Left lung (tissue), 10 donors: ENCODE results near the gene MGAT5. TPM values are rescaled to one million over a fixed set of nuclear protein-coding genes. Genes with fewer than 3 reads are reported as not detected.

ENCODE experiments used
- ATAC-seq: fragments of 200-7000 bp; cut with Tn5 transposase; one replicate; pipeline ENCODE4 v1.9.1; 2020; ENCODE audit warnings: moderate library complexity
- DNase-seq, 4 donors: peaks; one replicate each; pipeline ENCODE4 v3.0.0-alpha.2; 2013 to 2020
- H3K27ac ChIP-seq, 2 donors: fragments of 200-600 bp; sonication (generic) in 1 of 2; one replicate each; pipeline versions ENCODE4 v1.5.0 to v1.8.0; 2020 to 2021
- H3K27me3 ChIP-seq, 2 donors: fragments of 200-600 bp; sonication (generic) in 1 of 2; one replicate each; pipeline versions ENCODE4 v1.5.0 to v1.8.0; 2020 to 2021
- H3K36me3 ChIP-seq, 2 donors: fragments of 200-600 bp; sonication (generic) in 1 of 2; one replicate each; pipeline versions ENCODE4 v1.5.0 to v1.8.0; 2020 to 2021
- H3K4me1 ChIP-seq, 2 donors: fragments of 200-600 bp; one replicate each; pipeline ENCODE4 v1.8.0; 2021
- H3K4me3 ChIP-seq, 2 donors: fragments of 200-600 bp; sonication (generic) in 1 of 2; one replicate each; pipeline versions ENCODE4 v1.5.0 to v1.8.0; 2020 to 2021; ENCODE audit warnings: mild to moderate bottlenecking in 1 of 2
- H3K9me3 ChIP-seq, 2 donors: fragments of 200-600 bp; sonication (generic) in 1 of 2; one replicate each; pipeline versions ENCODE4 v1.5.0 to v1.8.0; 2020 to 2021
- CTCF ChIP-seq, 2 donors: fragments of 200-600 bp; sonication (generic) in 1 of 2; IDR thresholded peaks; one replicate each; pipeline versions ENCODE4 v1.5.0 to v1.8.0; 2021; ENCODE audit warnings: antibody characterized with exemption in 2 of 2
- intact Hi-C, 2 donors: fragments of 100-400 bp; cut with DNase I; formaldehyde crosslinking; loops; one replicate each; pipeline versions ENCODE4 v1.11.2 to v1.14.2; 2022
- polyA plus RNA-seq, 6 donors: library from polyadenylated mRNA; unstranded; fragments of 120-200 nt; gene quantifications; one replicate each; pipeline ENCODE4 v1.2.1, GENCODE V29; 2013; ENCODE audit not compliant: insufficient read length in 6 of 6
- total RNA-seq, 2 donors: library from RNA; stranded (reverse); fragmentation: NEBNext Ultra II Directional; extraction: Animal tissue kit (Norgen Biotek cat#: 25700); gene quantifications; one replicate each; pipeline ENCODE4 v1.2.1, GENCODE V29; 2021
- donor health status: DM: no; HTN: yes; CAD: no.
- donor health status: DM: no; HTN: no; CAD: no.

Gene MGAT5
- total and polyA plus RNA-seq, 8 donors, result 24.5 to 57.0 (median 28.1) TPM

DNA sequence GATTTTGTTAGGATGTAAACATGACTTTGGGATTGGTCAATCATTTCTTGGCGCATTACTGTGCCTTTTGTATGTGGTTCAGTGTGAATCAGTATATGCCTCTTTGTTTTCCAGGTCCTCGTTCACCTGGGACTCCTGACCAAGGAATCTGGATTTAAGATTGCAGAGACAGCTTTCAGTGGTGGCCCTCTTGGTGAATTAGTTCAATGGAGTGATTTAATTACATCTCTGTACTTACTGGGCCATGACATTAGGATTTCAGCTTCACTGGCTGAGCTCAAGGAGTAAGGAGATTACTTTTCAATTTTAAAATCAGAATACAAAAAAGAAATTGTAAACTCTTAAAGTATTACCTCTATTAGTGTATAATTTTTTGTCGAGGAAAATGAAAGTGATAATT is 87.6 kb downstream of the MGAT5 start:
- H3K36me3 ChIP-seq, result peaks cover 0 to 7% of the 10 kb centered on the region in 2 donors
- H3K9me3 ChIP-seq, result no peaks in the 10 kb centered on the region
- H3K27me3 ChIP-seq, result no peaks in the 10 kb centered on the region
- H3K4me3 ChIP-seq, result no peak overlapping the region
- no peak for ATAC-seq
- peaks cover 0 to 19% of the 10 kb centered on the region in 2 donors for H3K4me1 ChIP-seq
- TF ChIP-seq CTCF (IDR thresholded peaks at IDR 0.05), result no peak
- peak overlapping the region in 1 of 2 donors; percentile 57 for H3K27ac ChIP-seq
- DNase-seq, result no peak
- intact Hi-C loops, result no loop called here

DNA sequence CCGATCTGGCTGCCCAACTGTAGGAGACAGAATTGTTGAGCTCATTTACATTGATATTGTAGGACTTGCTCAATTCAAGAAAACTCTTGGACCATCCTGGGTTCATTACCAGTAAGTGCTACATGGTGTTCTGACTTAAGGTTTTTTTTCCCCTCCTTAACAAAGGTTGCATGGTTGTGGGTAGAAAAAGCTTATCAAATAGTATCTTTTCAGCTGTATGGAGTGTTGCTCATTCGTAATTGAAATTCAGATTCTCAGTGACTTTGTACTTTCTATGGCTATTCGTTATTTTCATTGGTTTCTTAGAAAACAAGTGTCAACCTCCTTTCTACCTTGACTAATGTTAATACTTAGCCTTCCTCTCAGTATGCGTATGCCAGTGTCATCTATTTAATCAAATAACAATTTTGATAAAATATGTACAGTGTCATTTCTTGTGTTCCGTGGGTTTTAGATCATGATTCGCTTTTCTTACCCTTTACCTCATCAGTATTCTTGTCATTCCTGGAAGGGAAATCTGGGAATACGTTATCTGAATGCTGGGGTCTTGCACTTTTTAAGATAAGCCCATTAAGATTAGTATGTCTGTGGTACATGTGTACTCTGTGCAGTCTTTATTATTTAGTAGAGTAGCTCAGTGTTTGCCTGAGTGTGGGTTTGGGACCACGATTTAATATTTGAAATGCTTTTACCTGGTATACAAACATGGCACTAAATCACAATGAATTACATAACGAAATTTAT is 91.3 kb downstream of the MGAT5 start:
- intact Hi-C loops, result no loop called here
- H3K9me3 ChIP-seq, result no peaks in the 10 kb centered on the region
- no peak for DNase-seq
- H3K27me3 ChIP-seq, result no peaks in the 10 kb centered on the region
- no peak for TF ChIP-seq CTCF (IDR thresholded peaks at IDR 0.05)
- peaks cover 0 to 8% of the 10 kb centered on the region in 2 donors for H3K4me1 ChIP-seq
- ATAC-seq, result no peak
- H3K4me3 ChIP-seq, result no peak overlapping the region
- no peak overlapping the region for H3K27ac ChIP-seq
- peaks cover 0 to 12% of the 10 kb centered on the region in 2 donors for H3K36me3 ChIP-seq

DNA sequence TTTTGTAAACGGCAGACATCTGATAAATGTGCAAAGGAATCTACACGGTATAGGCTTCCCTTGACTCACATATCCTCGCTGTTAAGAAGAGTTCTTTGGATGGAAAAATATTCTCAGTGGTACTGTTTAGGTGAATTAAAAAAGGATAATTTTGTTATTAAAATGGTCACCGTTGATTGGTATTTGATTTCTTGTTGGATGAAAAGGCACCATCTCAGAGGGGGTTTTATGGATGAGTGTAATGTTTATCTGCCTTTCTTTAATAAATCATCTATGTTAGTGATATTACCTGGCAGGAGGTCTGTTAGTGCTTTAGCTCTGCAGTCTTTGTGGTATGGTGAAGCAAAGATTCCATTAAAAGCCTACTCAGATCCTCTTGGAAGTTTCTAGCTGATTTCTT is 92.3 kb downstream of the MGAT5 start:
- H3K4me1 ChIP-seq, result peaks cover 0 to 7% of the 10 kb centered on the region in 2 donors
- no peak for ATAC-seq
- intact Hi-C loops, result no loop called here
- TF ChIP-seq CTCF (IDR thresholded peaks at IDR 0.05), result no peak
- peaks cover 0 to 21% of the 10 kb centered on the region in 2 donors for H3K36me3 ChIP-seq
- H3K9me3 ChIP-seq, result no peaks in the 10 kb centered on the region
- H3K4me3 ChIP-seq, result no peak overlapping the region
- no peak overlapping the region for H3K27ac ChIP-seq
- DNase-seq, result no peak
- no peaks in the 10 kb centered on the region for H3K27me3 ChIP-seq

DNA sequence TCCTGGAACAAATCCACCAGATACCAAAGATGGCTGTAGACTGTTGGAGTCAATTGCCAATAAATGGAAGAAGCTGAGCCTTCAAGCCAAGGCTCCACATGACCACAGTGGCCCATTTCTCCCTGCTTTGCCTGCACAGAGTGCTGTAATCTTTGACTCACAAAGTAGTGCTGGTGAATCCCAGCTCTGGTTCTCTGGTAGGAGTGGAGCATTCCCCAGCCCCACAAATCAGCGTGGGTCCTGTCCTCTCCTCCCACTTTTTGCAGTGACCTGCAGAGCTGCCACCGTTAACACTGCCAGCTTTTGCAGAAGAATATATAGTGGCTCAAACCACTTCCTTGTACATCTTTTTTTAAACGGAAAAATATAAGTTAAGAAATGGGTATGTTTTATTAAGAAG is 93.9 kb downstream of the MGAT5 start:
- Histone ChIP-seq H3K27ac (peak overlapping the region in 1 of 2 donors; percentile 2), H3K27me3 (no peaks in the 10 kb centered on the region), H3K4me1 (no peaks in the 10 kb centered on the region), H3K9me3 (no peaks in the 10 kb centered on the region), H3K4me3 (no peak overlapping the region), H3K36me3 (peaks cover 0 to 28% of the 10 kb centered on the region in 2 donors)
- ATAC-seq (no peak), DNase-seq (no peak)
- no peak for TF ChIP-seq CTCF (IDR thresholded peaks at IDR 0.05)
- intact Hi-C loops, result no loop called here

GRCh38 chr2:134348239-134348638 is 94.4 kb downstream of the MGAT5 start:
- Histone ChIP-seq H3K27ac (peak overlapping the region in 1 of 2 donors; percentile 2), H3K9me3 (no peaks in the 10 kb centered on the region), H3K4me3 (no peak overlapping the region), H3K27me3 (no peaks in the 10 kb centered on the region), H3K4me1 (no peaks in the 10 kb centered on the region), H3K36me3 (peaks cover 0 to 28% of the 10 kb centered on the region in 2 donors)
- TF ChIP-seq CTCF (IDR thresholded peaks at IDR 0.05), result no peak
- intact Hi-C loops, result no loop called here
- no peak for ATAC-seq
- no peak for DNase-seq
